Endothelial cell of umbilical vein (primary cell): ENCODE measurements around the gene ETFBKMT.

Experiments
- CTCF ChIP-seq, 2 donors: IDR thresholded peaks; 1 replicate in 1 of 2; 2 replicates in 1 of 2; pipeline ENCODE4 v1.5.1; 2011; ENCODE audit warnings: low read length in 2 of 2, mild to moderate bottlenecking in 2 of 2, moderate library complexity in 2 of 2, control low read depth in 1 of 2, inconsistent platforms in 1 of 2, low read depth in 1 of 2; ENCODE audit not compliant: insufficient read depth in 1 of 2; ENCODE audit errors: extremely low read depth in 1 of 2
- MYC ChIP-seq: IDR thresholded peaks from one replicate; pipeline ENCODE4 v1.6.1; 2011; ENCODE audit warnings: mild to moderate bottlenecking, low read depth, low read length
- POLR2AphosphoS5 ChIP-seq: IDR thresholded peaks from 2 replicates; pipeline ENCODE4 v1.6.1; 2012; ENCODE audit warnings: low read depth, mild to moderate bottlenecking, control low read depth, low read length, moderate library complexity; ENCODE audit not compliant: insufficient read depth

- TF ChIP-seq CTCF (IDR thresholded peaks at IDR 0.05; ENCODE audit: extremely low read depth in 1 of 2, insufficient read depth in 1 of 2, low read depth in 1 of 2, low read length in 2 of 2) (no peak), MYC (no peak), POLR2AphosphoS5 (no peak)
Observed at GRCh38 chr12:31710021-31710818, 50.7 kb downstream of the ETFBKMT start.
